Measurements from ENCODE around the gene GOT2. TPM values are rescaled to one million over a fixed set of nuclear protein-coding genes. Genes with fewer than 3 reads are reported as not detected.

Gene GOT2
- total and polyA plus RNA-seq, 2 donors (not counting 3 experiments of a cell fraction or from before 2014, with no cell fraction given), result 53.4 to 127 TPM

DNA sequence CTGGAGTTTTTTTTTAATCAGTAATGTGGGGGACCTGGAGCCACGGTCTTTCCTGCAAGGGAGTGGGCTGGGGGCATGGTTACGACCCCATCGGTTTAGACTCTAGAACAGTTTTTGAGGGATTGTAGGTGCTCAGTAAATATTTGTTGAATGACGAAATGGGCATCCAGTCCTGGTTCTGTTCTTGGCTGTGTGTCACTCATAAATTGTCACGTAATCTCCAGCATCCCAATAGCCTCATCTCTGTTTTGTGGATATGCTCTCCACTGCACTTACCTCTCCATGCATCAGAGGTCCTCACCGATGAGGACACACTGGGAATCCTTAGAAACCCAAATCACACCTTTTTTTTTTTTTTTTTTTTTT, 49.0 kb downstream of the GOT2 start:
- POLR2A ChIA-PET, result interaction anchor here (0.8 to 0.9 kb wide), 2 partner anchors 20 to 71 kb away, joined by 3 to 4 read pairs; no protein-coding TSS in a partner anchor
- Histone ChIP-seq H3K9me1 (replicated peaks; ENCODE audit: control insufficient read depth, extremely low read depth, insufficient read depth, low read length) (no peaks in the 10 kb centered on the region), H2AFZ (ENCODE audit: low read depth, low read length) (peak overlapping the region; percentile 91), H3K4me2 (ENCODE audit: insufficient read depth, low read length) (no peak overlapping the region), H3K4me1 (ENCODE audit: control insufficient read depth, extremely low read depth, insufficient read depth, low read length) (peaks cover 10% of the 10 kb centered on the region), H3K4me3 (replicated peaks in 1 of 3; ENCODE audit: insufficient read depth in 1 of 3, low read depth in 1 of 3, low read length in 3 of 3) (no peak overlapping the region), H3K27me3 (ENCODE audit: control insufficient read depth in 2 of 2, insufficient read depth in 2 of 2, low read length in 2 of 2) (no peaks in the 10 kb centered on the region), H4K20me1 (replicated peaks; ENCODE audit: control insufficient read depth, extremely low read depth, insufficient read depth, low read length) (no peaks in the 10 kb centered on the region), H3K79me2 (ENCODE audit: control insufficient read depth, insufficient read depth, low read length) (peaks cover 13% of the 10 kb centered on the region), H3K9me3 (replicated peaks; ENCODE audit: control insufficient read depth, insufficient read depth, low read length) (no peaks in the 10 kb centered on the region), H3K36me3 (ENCODE audit: control insufficient read depth in 2 of 2, extremely low read depth in 1 of 2, insufficient read depth in 2 of 2, low read length in 2 of 2) (peaks cover 0 to 2% of the 10 kb centered on the region in 2 experiments), H3K27ac (ENCODE audit: insufficient read depth, low read depth, low read length) (no peak overlapping the region), H3K9ac (replicated peaks; ENCODE audit: extremely low read depth, insufficient read depth, low read length) (no peak overlapping the region)
- DNase-seq (ENCODE audit: low read depth, low spot score), result no peak
- FAIRE-seq, result no peak
- dilution Hi-C loops (cut with MboI; ENCODE audit: extremely low pct_ligation_motif_present, low sequenced_read_pairs) (no loop called here), intact Hi-C loops (cut with micrococcal nuclease) (loop anchor here (2.0 kb wide), 1 partner anchor 54 kb away; no protein-coding TSS in a partner anchor)
- CTCF ChIA-PET, result interaction anchor here (0.7 to 3.1 kb wide), 9 partner anchors 12 to 173 kb away, joined by 3 to 44 read pairs (median 3); no protein-coding TSS in a partner anchor
- BruUV-seq (replicated peaks), result no TSS peak
- TF ChIP-seq JUN (IDR thresholded peaks at IDR 0.05; ENCODE audit: borderline replicate concordance, insufficient read depth, insufficient read length, low read depth), result no peak
- no peak for TF ChIP-seq MYC (IDR thresholded peaks at IDR 0.05; ENCODE audit: low read depth, low read length)
- no peak for TF ChIP-seq GATA2 (IDR thresholded peaks at IDR 0.05; ENCODE audit: insufficient read depth, insufficient read length, low read depth, low read length)
- TF ChIP-seq POLR2AphosphoS5 (IDR thresholded peaks at IDR 0.05; ENCODE audit: insufficient read depth, low read depth, low read length), result no peak
- TF ChIP-seq, protein P1, sequence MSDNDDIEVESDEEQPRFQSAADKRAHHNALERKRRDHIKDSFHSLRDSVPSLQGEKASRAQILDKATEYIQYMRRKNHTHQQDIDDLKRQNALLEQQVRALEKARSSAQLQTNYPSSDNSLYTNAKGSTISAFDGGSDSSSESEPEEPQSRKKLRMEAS (IDR thresholded peaks at IDR 0.05; ENCODE audit: insufficient read depth, insufficient read length), result no peak
- no peak for TF ChIP-seq FOS (IDR thresholded peaks at IDR 0.05; ENCODE audit: borderline replicate concordance, insufficient read depth, low read length)
- no peak for TF ChIP-seq EZH2 (IDR thresholded peaks at IDR 0.05; ENCODE audit: borderline replicate concordance, low read depth, low read length, severe bottlenecking)
- TF ChIP-seq POLR2A (IDR thresholded peaks at IDR 0.05; ENCODE audit: low read depth, low read length), result no peak
- TF ChIP-seq, protein P2, sequence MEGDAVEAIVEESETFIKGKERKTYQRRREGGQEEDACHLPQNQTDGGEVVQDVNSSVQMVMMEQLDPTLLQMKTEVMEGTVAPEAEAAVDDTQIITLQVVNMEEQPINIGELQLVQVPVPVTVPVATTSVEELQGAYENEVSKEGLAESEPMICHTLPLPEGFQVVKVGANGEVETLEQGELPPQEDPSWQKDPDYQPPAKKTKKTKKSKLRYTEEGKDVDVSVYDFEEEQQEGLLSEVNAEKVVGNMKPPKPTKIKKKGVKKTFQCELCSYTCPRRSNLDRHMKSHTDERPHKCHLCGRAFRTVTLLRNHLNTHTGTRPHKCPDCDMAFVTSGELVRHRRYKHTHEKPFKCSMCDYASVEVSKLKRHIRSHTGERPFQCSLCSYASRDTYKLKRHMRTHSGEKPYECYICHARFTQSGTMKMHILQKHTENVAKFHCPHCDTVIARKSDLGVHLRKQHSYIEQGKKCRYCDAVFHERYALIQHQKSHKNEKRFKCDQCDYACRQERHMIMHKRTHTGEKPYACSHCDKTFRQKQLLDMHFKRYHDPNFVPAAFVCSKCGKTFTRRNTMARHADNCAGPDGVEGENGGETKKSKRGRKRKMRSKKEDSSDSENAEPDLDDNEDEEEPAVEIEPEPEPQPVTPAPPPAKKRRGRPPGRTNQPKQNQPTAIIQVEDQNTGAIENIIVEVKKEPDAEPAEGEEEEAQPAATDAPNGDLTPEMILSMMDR (IDR thresholded peaks at IDR 0.05; ENCODE audit: extremely low read depth in 1 of 2, insufficient read depth in 1 of 2, low read depth in 1 of 2, low read length in 2 of 2), result no peak

All from endothelial cell of umbilical vein (primary cell).